H1 (cell line): Measurements from ENCODE around the gene SH3PXD2B. TPM values are rescaled to one million over a fixed set of nuclear protein-coding genes. Genes with fewer than 3 reads are reported as not detected.

Experiments
- CTCF ChIA-PET: fragments of 300-600 bp; sonication (Branson Sonifier 250); formaldehyde crosslinking; loops from one replicate; lab custom pipeline; 2021; ENCODE audit not compliant: partially characterized antibody; lab: Charles Lee
- POLR2A ChIA-PET: fragments of 300-600 bp; sonication (Branson Sonifier 250); formaldehyde crosslinking; loops from one replicate; lab custom pipeline; 2021; ENCODE audit warnings: inconsistent platforms; ENCODE audit not compliant: partially characterized antibody; lab: Charles Lee
- DNase-seq, 2 experiments: peaks; one replicate each; pipeline versions ENCODE4 v3.0.0 to v3.0.0-alpha.2; 2010 to 2022; ENCODE audit warnings: low spot score in 2 of 2, low read depth in 1 of 2, mixed read lengths in 1 of 2
- FAIRE-seq: peaks from 2 replicates; lab custom pipeline; 2011; peaks lifted over from hg19 to GRCh38; lab: Jason Lieb, UNC
- H2AFZ ChIP-seq: 2 replicates; pipeline ENCODE4 v1.8.1; 2012; ENCODE audit warnings: low read length, inconsistent platforms
- H2AK5ac ChIP-seq: 2 replicates; pipeline ENCODE4 v1.6.1; 2013; ENCODE audit warnings: low read depth, low read length
- H2BK120ac ChIP-seq: replicated peaks from 2 replicates; pipeline ENCODE3; 2013; ENCODE audit warnings: low read depth, low read length, inconsistent platforms
- H2BK12ac ChIP-seq: 2 replicates; pipeline ENCODE4 v1.6.1; 2013; ENCODE audit warnings: low read depth, low read length
- H2BK15ac ChIP-seq: 2 replicates; pipeline ENCODE4 v1.6.1; 2013; ENCODE audit warnings: low read length
- H2BK20ac ChIP-seq: 2 replicates; pipeline ENCODE4 v1.6.1; 2013; ENCODE audit warnings: low read length
- H2BK5ac ChIP-seq: 2 replicates; pipeline ENCODE4 v1.6.1; 2013; ENCODE audit warnings: low read depth, low read length
- H3K14ac ChIP-seq: 2 replicates; pipeline ENCODE4 v1.6.1; 2013; ENCODE audit warnings: inconsistent platforms; ENCODE audit not compliant: insufficient read length
- H3K18ac ChIP-seq: 2 replicates; pipeline ENCODE4 v1.6.1; 2013; ENCODE audit warnings: low read length; ENCODE audit errors: extremely low read depth
- H3K23ac ChIP-seq: 2 replicates; pipeline ENCODE4 v1.6.1; 2013; ENCODE audit warnings: inconsistent platforms; ENCODE audit not compliant: insufficient read length
- H3K23me2 ChIP-seq: 2 replicates; pipeline ENCODE4 v1.6.1; 2013; ENCODE audit warnings: low read depth, low read length
- H3K27ac ChIP-seq: 2 replicates; pipeline ENCODE4 v1.6.1; 2011; ENCODE audit warnings: low read depth, low read length, inconsistent platforms
- H3K27me3 ChIP-seq, 4 experiments: replicated peaks in 1 of 4; 1 replicate in 1 of 4; 2 replicates in 3 of 4; pipeline versions ENCODE4 v1.6.1 to v1.8.1; 2011 to 2013; ENCODE audit warnings: low read length in 3 of 4, mild to moderate bottlenecking in 3 of 4, inconsistent platforms in 2 of 4, mixed read lengths in 2 of 4, moderate library complexity in 1 of 4; ENCODE audit not compliant: control insufficient read depth in 3 of 4, insufficient read depth in 3 of 4; ENCODE audit errors: extremely low read depth in 1 of 4
- H3K36me3 ChIP-seq, 4 experiments: 2 replicates each; pipeline versions ENCODE4 v1.6.1 to v1.8.1; 2011 to 2013; ENCODE audit warnings: mild to moderate bottlenecking in 4 of 4, low read length in 3 of 4, moderate library complexity in 2 of 4, control low read depth in 1 of 4, inconsistent platforms in 1 of 4; ENCODE audit not compliant: insufficient read depth in 4 of 4, control insufficient read depth in 2 of 4
- H3K4ac ChIP-seq: replicated peaks from 2 replicates; pipeline ENCODE3; 2013; ENCODE audit warnings: low read length, low read depth, mixed read lengths, inconsistent platforms; ENCODE audit not compliant: insufficient read length
- H3K4me1 ChIP-seq, 4 experiments: replicated peaks in 1 of 4; 1 replicate in 1 of 4; 2 replicates in 3 of 4; pipeline versions ENCODE4 v1.6.1 to v1.8.1; 2011 to 2013; ENCODE audit warnings: low read length in 3 of 4, inconsistent platforms in 2 of 4, mixed read lengths in 1 of 4; ENCODE audit not compliant: insufficient read depth in 4 of 4, control insufficient read depth in 3 of 4
- H3K4me2 ChIP-seq, 2 experiments: 2 replicates each; pipeline versions ENCODE4 v1.6.1 to v1.8.1; 2011 to 2013; ENCODE audit warnings: low read depth in 2 of 2, low read length in 2 of 2, control low read depth in 1 of 2, inconsistent platforms in 1 of 2, mild to moderate bottlenecking in 1 of 2; ENCODE audit not compliant: insufficient read depth in 1 of 2
- H3K4me3 ChIP-seq, 4 experiments: fragments of 200-600, 300-600 bp in 1 of 4; sonication (generic), shearing (Covaris generic), sonication (Bioruptor Twin) in 1 of 4; 2 replicates each; pipeline versions ENCODE4 v1.5.1 to v1.8.1; 2011 to 2016; ENCODE audit warnings: low read length in 4 of 4, low read depth in 3 of 4, control low read depth in 2 of 4, inconsistent platforms in 2 of 4, mild to moderate bottlenecking in 2 of 4, mixed read lengths in 1 of 4, moderate library complexity in 1 of 4; ENCODE audit not compliant: insufficient read depth in 2 of 4; ENCODE audit errors: extremely low read depth in 1 of 4
- H3K56ac ChIP-seq: replicated peaks from 2 replicates; pipeline ENCODE3; 2013; ENCODE audit warnings: low read depth, mild to moderate bottlenecking, mixed read lengths, low read length, inconsistent platforms; ENCODE audit not compliant: insufficient read length
- H3K79me1 ChIP-seq: 2 replicates; pipeline ENCODE4 v1.6.1; 2013; ENCODE audit warnings: low read depth, low read length, control low read depth
- H3K79me2 ChIP-seq, 2 experiments: 2 replicates each; pipeline versions ENCODE4 v1.6.1 to v1.8.1; 2012 to 2013; ENCODE audit warnings: low read length in 2 of 2, mild to moderate bottlenecking in 2 of 2, inconsistent platforms in 1 of 2; ENCODE audit not compliant: insufficient read depth in 2 of 2, control insufficient read depth in 1 of 2
- H3K9ac ChIP-seq, 4 experiments: replicated peaks in 1 of 4; 1 replicate in 1 of 4; 2 replicates in 3 of 4; pipeline versions ENCODE4 v1.6.1 to v1.8.1; 2011 to 2013; ENCODE audit warnings: low read depth in 3 of 4, low read length in 3 of 4, control low read depth in 2 of 4, mild to moderate bottlenecking in 2 of 4, moderate library complexity in 2 of 4, inconsistent platforms in 1 of 4; ENCODE audit errors: extremely low read depth in 1 of 4
- H3K9me3 ChIP-seq, 2 experiments: 2 replicates each; pipeline versions ENCODE4 v1.6.1 to v1.8.1; 2012 to 2013; ENCODE audit warnings: mild to moderate bottlenecking in 2 of 2, moderate library complexity in 2 of 2, control low read depth in 1 of 2, inconsistent platforms in 1 of 2, low read depth in 1 of 2, low read length in 1 of 2, mixed read lengths in 1 of 2; ENCODE audit not compliant: insufficient read depth in 2 of 2
- H4K20me1 ChIP-seq, 2 experiments: replicated peaks in 1 of 2; 2 replicates each; pipeline versions ENCODE3 to v1.8.1; 2011 to 2013; ENCODE audit warnings: inconsistent platforms in 2 of 2, low read length in 2 of 2, mild to moderate bottlenecking in 1 of 2; ENCODE audit not compliant: insufficient read depth in 2 of 2, control insufficient read depth in 1 of 2
- H4K5ac ChIP-seq: 2 replicates; pipeline ENCODE4 v1.6.1; 2013; ENCODE audit warnings: low read length, low read depth, mixed read lengths, inconsistent platforms; ENCODE audit not compliant: insufficient read length
- H4K8ac ChIP-seq: 2 replicates; pipeline ENCODE4 v1.8.0; 2013; ENCODE audit warnings: mild to moderate bottlenecking, moderate library complexity, low read length, inconsistent platforms; ENCODE audit not compliant: insufficient read depth; ENCODE audit errors: extremely low read depth
- H4K91ac ChIP-seq: replicated peaks from 2 replicates; pipeline ENCODE3; 2013; ENCODE audit warnings: low read length, mixed read lengths, inconsistent platforms; ENCODE audit not compliant: insufficient read length
- NRF1 ChIP-seq: IDR thresholded peaks from 2 replicates; pipeline ENCODE4 v1.6.1; 2011; ENCODE audit warnings: mild to moderate bottlenecking, low read depth, low read length, improper control_type of control experiment
- SIX5 ChIP-seq: IDR thresholded peaks from 2 replicates; pipeline ENCODE4 v1.6.1; 2011; ENCODE audit warnings: mild to moderate bottlenecking, low read depth, low read length
- SP4 ChIP-seq: IDR thresholded peaks from 2 replicates; pipeline ENCODE4 v1.6.1; 2012; ENCODE audit warnings: low read length, inconsistent platforms
- WGBS, 2 experiments: shearing (Covaris generic) in 1 of 2; methylation state at CpG; one replicate each; pipeline versions ENCODE4 v1.1.6 to v1.1.7; 2013 to 2015; ENCODE audit warnings: low lambda C conversion rate in 2 of 2, mixed read lengths in 2 of 2, inconsistent platforms in 1 of 2, low coverage in 1 of 2, missing lambda C conversion rate in 1 of 2; ENCODE audit not compliant: insufficient replicate concordance in 2 of 2, insufficient coverage in 1 of 2, insufficient read length in 1 of 2; ENCODE audit errors: extremely low coverage in 1 of 2, missing lambda C conversion rate in 1 of 2; 5-methylcytosine and 5-hydroxymethylcytosine counted together
- polyA plus RNA-seq, 7 experiments: library from polyadenylated mRNA; depleted of rRNA in 3 of 7; stranded (reverse) in 5 of 7; unstranded in 2 of 7; fragments of >200 nt in 5 of 7; fragments of 200-250 nt in 2 of 7; gene quantifications; 1 replicate in 5 of 7; 2 replicates in 1 of 7; 4 replicates in 1 of 7; pipeline versions ENCODE4 v1.2.1 to v1.2.3, GENCODE V29; 2011 to 2013; ENCODE audit warnings: missing spikeins in 2 of 7, mixed read lengths in 2 of 7
- total RNA-seq: library from RNA; stranded (reverse); fragmentation: NEBNext Ultra II Directional; extraction: Animal tissue kit (Norgen Biotek cat#: 25700); gene quantifications from 2 replicates; pipeline ENCODE4 v1.2.1, GENCODE V29; 2021

SH3PXD2B gene
- total and polyA plus RNA-seq, 2 of the 8 experiments (the other 6 are each of a cell fraction or from before 2014, with no cell fraction given), result 32.9 to 72.9 TPM

DNA sequence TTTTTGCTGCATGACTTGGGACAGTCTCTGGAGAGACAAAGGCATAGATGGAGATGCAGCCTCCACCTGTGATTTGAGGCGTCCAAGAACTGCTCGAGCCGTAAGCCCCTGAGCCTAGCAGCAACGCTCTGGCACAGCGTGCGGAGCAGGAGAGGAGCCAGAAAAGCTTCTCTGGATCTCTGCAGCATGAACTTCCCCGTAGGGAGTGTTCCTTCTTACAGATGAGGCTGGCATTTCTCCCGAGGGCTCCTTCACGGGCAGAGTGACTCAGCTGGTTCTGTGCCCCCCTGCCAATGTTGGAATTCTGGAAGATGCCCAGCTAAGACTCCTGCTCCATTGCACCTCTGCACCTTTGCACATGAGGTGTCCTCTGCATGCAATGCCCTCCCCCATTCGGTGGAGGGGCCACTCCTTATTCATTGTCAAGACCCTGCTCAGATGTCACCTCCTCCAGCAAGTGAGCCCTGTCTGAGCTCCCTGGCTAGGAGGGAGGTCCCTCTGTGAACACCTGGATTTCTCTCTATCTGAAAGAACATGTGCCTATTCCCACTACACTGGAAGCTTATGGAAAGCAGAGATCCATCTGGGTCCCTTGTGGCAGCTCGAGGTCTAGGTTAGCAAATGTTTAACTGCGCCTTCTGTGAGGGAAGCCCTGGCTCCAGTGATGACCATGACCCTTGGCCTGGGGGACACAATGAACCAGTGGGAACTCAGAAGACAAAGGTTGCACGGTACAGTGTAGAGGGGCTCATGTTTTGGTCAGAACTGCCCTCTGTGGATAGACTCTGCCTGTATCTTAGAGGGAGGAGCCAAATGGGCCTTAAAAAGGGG, 39.6 kb downstream of the SH3PXD2B start:
- no peak overlapping the region for H4K8ac ChIP-seq

More for the DNA sequence above, 39.6 kb downstream of the SH3PXD2B start:
- no peaks in the 10 kb centered on the region for H3K23me2 ChIP-seq
- no peak overlapping the region for H2AFZ ChIP-seq
- no peak overlapping the region for H2BK15ac ChIP-seq
- no peak for FAIRE-seq
- H3K36me3 ChIP-seq, result peaks cover 3 to 17% (median 11%) of the 10 kb centered on the region in 4 experiments; a peak in 7 of 8 replicates
- H3K4me1 ChIP-seq, result no peaks in the 10 kb centered on the region; a peak in 1 of 7 replicates
- H4K5ac ChIP-seq, result no peak overlapping the region
- no peak overlapping the region for H2BK120ac ChIP-seq
- H2BK20ac ChIP-seq, result no peak overlapping the region
- H3K18ac ChIP-seq, result no peak overlapping the region
- 87% methylated on average over 13 of the region's 13 CpGs; no CpG with 5 or more reads in 1 of the 2 experiments for WGBS, 2 experiments
- H3K14ac ChIP-seq, result no peak overlapping the region
- H4K91ac ChIP-seq, result no peak overlapping the region
- H3K23ac ChIP-seq, result no peak overlapping the region
- H2AK5ac ChIP-seq, result no peak overlapping the region
- H4K20me1 ChIP-seq, result peaks cover 3 to 14% of the 10 kb centered on the region in 2 experiments
- POLR2A ChIA-PET, result interaction anchor here (1.0 to 1.2 kb wide), 2 partner anchors 11 to 15 kb away, joined by 3 read pairs; no protein-coding TSS in a partner anchor
- H3K4me2 ChIP-seq, result no peak overlapping the region
- TF ChIP-seq NRF1, result no peak
- TF ChIP-seq SIX5, result no peak
- no peak for TF ChIP-seq SP4
- no peak overlapping the region for H2BK5ac ChIP-seq
- no peaks in the 10 kb centered on the region for H3K79me2 ChIP-seq
- H3K56ac ChIP-seq, result no peak overlapping the region
- H3K4me3 ChIP-seq, result no peak overlapping the region
- CTCF ChIA-PET, result interaction anchor here (0.6 to 1.5 kb wide), 5 partner anchors 30 to 489 kb away, joined by 3 to 4 read pairs (median 3); no protein-coding TSS in a partner anchor
- no peak overlapping the region for H3K4ac ChIP-seq
- H3K27ac ChIP-seq, result no peak overlapping the region
- H3K9ac ChIP-seq, result no peak overlapping the region
- H3K9me3 ChIP-seq, result no peaks in the 10 kb centered on the region
- no peaks in the 10 kb centered on the region for H3K27me3 ChIP-seq
- no peak for DNase-seq
- peaks cover 6% of the 10 kb centered on the region for H3K79me1 ChIP-seq
- H2BK12ac ChIP-seq, result no peak overlapping the region
